GM18511 (cell line): ENCODE results near the gene DOCK6.

Source experiments
- ATAC-seq: cut with Tn5 transposase; IDR thresholded peaks from one replicate; pipeline ENCODE4 v1.9.1; 2021; ENCODE audit warnings: mild to moderate bottlenecking, moderate library complexity; ENCODE audit not compliant: unreplicated experiment

Gene DOCK6

DNA sequence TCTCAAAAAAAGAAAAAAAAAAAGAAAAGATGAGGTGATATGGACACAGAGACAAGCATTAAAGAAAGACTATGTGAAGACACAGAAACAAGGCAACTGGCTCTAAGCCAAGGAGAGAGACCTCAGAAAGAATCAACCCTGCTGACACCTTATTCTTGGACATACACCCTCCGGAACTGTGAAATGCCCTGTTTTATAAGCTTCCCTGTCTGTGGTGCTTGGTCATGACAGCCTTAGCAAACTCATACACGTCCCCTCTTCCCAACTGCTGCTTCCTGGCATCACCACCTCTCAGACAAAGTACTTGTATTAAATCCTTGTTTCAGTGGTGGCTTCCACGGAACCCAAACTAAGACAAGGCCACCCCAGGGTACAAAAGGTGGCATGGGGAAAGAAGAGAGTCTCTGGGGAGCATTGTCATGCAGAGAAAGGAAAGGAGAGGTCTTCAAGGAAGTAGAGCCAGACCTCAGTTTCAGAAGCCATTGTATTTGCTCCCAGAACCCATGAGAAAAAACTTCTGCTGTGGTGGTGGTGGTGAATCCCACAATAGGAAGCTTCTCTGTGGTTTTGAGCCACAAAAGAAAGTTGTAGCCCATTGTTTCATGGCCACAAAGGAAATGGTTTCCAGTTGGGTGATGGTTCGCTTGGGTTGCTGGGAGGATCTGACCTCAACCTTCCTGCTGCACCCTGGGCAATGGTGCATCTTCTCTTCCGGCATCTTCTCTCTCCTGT lies 17.3 kb upstream of the DOCK6 start:
- ATAC-seq = no peak

DNA sequence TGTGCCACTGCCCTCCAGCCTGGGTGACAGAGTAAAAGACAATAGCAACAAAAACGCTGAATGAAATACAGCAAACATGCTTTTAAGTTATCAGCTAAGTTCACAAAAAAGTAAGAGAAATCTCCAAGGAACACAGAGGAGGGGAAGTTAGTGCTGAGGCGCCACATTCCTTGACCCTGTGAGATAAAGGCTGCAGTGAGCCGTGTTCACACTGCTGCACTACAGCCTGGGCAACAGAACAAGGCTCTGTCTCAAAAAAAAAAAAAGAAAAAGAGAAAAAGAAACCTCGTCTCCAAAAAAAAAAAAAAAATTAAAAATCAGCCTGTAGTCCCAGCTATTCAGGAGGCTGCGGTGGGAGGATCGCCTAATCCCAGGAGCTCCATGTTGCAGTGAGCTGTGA lies 16.3 kb upstream of the DOCK6 start:
- ATAC-seq = no peak

DNA sequence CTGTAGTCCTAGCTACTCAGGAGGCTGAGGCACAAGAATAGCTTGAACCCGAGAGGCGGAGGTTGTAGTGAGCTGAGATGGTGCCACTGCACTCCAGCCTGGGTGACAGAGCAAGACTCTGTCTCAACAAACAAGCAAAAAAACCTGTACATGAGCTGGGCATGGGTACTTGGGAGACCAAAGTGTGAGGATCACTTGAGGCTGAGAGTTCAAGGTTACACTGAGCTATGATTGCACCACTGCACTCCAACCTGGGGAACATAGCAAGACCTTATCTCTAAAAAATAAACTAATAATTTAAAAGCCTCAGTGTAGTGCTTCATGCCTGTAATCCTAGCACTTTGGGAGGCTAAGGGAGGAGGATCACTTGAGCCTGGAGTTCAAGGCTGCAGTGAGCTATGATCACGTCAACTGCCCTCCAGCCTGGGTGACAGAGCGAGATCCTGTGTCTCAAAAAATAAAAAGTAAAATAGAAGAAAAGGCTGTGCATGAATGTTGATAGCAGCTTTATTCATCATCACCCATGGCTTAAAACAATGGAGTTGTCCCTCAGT lies 12.3 kb upstream of the DOCK6 start:
- no peak for ATAC-seq

DNA sequence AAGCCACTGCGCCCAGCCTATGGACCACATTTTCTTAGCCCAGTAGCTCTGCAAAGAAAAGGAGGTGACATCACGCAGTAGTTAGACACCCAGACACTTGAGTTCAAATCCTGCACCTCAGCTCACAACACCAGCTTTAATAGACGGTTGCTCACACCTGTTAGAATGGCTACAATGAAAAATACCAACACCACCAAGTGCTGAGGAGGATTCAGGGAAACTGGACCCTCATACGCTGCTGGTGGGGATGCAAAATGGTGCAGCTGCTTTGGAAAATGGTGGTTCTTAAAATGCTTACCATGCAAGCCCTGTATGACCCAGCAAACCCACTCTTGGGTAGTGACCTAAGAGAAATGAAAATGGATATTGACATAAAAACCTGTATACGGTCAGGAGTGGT lies 11.7 kb upstream of the DOCK6 start:
- no peak for ATAC-seq

DNA sequence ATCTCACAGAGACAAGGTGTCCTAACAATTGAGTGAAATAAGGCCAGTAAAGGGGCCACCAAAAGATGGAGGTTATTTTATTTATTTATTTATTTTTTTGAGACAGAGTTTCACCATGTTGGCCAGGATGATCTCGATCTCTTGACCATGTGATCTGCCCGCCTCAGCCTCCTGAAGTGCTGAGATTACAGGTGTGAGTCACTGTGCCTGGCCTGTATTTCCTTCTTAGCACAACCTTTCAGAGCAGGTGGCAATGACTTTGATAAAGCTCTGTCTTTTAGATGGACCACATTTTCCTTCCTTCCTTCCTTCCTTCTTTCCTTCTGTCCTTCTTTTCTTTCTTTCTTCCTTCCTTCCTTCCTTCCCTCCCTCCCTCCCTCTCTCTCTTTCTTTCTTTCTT lies 11.0 kb upstream of the DOCK6 start:
- no peak for ATAC-seq

DNA sequence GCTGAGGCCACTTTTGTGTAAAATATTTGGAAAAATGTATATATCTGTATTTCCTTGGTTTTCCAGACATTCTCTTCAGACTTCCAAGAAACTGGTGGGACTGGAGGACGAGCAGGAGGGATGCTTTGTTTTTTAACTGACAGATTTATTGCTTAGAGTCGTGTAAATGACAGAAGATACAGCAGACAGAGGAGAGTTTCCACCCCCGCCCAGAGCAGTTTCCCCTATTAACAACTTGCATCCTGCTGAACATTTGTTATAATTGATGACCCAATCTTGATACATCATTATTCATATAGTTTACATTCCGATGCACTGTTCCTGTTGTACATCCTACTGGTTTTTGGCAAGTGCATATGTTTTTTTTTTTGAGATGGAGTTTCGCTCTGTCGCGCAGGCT lies 7.1 kb upstream of the DOCK6 start:
- ATAC-seq = no peak

DNA sequence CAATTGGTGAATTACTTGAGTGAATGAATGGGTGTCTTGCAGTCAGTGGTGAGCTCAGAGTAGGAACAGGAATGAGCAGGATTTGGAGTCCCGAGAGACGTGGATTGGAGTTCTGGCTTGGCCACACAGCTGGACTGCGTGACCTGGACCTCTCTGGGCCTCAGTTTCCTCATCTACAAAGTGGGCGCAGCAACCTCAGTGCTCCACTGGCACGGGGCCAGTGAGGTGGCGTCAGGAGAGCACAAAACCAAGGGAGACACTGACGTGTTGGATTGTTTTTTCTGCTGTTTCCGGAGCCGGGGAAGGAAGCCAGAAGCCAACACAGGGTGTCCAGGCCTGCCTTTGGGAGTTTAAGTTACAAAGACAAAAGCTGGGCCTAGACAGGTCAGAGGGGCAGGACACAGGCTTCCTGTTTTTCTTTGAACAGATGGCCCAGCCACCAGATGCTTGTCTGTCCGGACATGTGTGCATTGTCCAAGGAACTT lies 6.5 kb upstream of the DOCK6 start:
- ATAC-seq = no peak

DNA sequence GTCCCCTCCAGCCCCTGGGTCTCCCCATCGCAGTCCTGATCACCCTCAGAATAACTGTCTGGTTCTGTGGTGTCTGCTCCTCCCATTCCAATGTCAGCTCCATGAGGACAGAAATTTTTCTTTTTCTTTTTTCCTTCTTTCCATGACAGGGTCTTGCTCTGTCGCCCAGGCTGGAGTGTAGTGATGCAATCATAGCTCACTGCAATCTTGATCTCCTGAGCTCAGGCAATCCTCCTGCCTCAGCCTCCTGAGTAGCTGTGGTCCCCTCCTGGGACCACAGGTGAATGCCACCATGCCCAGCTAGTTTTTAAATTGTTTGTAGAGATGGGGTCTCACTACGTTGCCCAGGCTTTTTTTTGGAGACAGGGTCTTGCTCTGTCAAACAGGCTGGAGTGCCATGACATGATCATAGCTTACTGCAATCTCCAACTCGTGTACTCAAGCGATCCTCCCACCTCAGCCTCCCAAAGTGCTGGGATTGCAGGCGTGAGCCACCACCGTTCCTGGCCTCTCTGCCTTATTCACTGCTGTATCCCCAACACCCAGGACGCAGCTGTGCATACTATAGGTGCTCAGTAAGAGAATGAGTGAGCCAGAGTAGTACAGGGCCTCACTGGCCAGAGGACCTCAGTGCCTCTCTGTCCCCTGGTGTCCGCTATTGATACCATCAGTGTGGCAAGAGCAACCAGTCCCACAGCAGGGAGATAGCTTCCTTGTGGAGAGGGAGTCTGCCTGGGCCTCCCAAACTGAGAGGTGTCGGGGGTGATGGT lies 5.2 kb upstream of the DOCK6 start:
- no peak for ATAC-seq

DNA sequence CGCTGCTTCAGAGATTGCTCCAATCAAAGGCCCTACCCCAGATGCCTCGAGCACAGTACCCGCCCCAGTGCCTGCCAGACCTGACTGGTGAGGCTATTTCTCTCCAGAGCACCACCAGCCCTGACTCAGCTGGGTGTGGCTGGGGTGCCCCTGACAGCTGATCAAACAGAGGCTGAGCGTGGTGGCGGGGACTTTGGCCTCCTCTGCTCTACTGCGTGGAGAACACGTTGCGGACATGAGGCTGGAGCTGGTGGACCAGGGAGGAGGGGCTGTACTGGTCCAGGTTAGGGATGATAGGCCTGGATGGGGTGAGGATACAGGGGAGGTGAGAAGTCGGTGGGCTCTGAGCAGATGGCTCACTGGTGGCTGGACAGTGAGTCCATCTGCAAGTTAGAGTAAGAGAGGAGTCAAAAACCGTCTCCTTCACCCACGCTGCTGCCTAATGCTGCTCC lies 3.5 kb upstream of the DOCK6 start:
- no peak for ATAC-seq

DNA sequence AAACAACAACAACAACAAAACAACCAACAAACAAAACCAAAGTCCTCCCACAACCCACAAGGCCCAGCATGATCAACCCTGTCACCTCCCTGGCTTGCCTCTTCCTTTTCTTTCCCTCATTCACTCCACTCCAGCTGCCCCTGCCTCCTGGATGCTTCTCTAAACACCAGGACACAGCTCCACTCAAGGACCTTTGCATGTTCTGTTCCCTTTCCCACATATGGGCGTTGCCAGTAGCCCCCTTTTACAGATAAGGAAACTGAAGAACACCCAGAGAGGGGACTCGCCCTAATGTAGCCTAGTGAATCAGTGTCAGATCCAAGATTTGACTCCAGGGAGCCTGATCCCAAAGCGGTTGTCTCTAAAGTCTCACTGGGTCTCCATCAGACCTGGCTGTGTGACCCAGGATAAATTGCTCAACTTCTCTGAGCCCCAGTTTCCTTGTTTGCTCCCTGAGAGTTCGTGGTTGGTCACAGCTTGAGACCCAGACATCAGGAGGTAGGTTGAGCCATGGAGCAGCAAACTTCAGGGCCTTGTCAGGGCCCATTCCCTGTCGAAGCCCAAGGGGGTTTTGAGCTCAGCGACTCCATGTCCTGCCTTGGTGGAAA lies 3.0 kb upstream of the DOCK6 start:
- no peak for ATAC-seq

DNA sequence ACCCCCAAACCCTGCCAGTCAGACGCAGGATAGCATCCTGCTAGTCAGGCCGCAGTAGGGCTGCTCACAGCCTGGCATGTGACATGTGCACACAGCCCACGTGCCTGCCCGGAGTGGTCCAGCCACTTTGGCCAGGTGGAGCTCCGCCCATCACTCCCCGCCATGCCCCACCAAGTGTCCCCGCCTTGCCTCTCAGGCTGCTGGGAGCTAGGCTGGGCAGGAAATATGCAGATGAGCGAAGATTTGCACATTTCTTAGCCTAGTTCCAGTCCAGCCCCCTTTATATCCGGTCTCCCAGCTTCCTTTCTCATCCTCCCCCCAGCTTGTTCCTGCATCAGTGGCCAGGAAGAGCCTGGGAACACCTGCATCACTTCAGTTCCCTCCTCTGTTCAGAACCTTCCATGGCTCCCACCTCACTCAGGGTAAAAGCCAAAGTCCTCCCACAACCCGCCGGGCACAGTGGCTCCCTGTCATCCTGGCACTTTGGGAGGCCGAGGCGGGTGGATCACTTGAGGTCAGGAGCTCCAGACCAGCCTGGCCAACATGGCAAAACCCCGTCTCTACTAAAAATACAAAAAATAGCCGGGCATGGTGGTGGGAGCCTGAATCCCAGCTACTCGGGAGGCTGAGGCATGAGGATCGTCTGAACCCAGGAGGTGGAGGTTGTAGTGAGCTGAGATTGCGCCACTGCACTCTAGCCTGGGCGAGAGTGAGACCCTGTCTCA lies 2.3 kb upstream of the DOCK6 start:
- no peak for ATAC-seq

DNA sequence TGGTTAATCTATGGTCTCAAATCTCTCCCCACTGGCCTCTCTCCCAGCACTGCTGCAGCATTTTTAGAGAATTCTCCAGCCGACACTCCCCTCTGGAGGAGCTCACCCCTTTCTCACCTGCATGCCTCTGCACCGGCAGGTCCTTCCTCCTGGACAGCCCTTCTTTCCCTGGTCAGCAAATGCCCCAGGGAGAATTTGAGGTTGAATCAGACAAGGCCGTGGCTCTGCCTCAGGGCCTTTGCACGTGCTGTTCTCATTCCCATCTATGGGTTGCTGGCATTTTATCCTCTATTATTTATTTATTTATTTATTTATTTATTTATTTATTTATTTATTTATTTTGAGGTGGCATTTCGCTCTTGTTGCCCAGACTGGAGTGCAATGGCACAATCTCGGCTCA lies 1.4 kb upstream of the DOCK6 start:
- ATAC-seq = no peak

DNA sequence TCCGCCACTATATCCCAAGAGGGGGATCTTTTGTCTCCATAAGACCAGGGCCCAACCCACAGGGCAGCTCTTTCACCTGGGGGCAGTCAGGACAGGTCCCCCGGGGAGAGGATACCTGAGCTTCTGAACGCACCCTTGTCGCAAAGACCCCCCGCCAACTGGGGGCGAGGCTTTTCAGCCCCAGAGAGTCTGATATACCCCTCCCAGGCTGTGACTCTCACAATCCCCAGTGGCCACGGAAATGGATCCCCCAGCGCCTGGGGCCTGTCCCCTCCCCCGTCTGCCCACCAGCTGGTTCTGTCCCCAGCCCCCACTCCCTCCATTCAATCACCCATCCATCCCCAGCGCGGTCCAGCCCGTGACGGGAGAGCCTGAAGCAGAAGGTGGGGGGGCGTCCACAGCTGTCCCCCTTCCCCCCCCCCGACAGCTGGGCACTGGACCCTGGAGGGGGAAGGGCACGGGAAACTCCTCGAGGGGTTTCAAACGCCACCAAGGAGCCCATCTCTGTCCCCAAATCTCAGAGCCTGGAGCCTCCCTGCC lies 823 bp downstream of the DOCK6 start:
- ATAC-seq = no peak

DNA sequence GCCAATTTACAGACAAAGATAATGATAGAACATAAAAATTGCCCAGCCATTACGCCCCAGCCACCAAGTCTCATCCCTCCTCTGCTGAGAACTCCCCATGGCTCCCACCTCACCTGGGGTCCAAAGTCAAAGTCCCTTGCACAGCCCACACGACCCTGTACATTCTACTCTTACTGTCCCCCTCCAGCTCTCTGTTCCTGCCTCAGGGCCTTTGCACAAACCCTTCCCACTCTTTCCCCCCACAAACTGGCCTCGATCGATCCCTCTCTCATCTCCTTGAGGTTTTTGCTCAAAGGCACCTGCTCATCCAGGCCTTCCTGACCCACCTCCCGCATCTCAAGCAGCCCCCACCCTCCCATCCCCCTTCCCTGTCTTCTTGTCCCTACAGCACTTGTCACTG lies 1.3 kb downstream of the DOCK6 start:
- ATAC-seq = no peak

DNA sequence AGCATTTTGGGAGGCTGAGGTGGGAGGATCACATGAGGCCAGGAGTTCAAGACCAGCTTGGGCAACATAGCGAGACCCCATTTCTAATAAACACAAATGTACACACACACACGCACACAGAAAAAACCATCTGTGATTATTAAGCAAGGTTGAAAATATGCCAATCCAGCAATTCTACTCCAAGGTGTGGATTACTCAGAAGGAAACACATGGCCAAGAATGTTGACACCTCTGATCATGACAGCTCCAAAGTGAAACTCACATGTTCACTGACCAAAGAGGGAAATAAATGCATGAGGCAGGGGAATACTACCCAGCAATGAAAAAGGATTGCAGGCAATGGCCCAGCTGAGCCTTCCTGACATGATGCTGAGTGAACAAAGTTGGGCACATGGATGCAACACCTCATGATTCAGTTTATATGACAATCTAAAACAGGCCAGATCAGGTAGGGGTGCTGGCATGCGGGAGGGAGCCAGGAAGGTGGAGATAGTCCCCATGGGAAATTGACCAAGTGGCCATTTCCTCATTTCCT lies 4.4 kb downstream of the DOCK6 start:
- no peak for ATAC-seq

DNA sequence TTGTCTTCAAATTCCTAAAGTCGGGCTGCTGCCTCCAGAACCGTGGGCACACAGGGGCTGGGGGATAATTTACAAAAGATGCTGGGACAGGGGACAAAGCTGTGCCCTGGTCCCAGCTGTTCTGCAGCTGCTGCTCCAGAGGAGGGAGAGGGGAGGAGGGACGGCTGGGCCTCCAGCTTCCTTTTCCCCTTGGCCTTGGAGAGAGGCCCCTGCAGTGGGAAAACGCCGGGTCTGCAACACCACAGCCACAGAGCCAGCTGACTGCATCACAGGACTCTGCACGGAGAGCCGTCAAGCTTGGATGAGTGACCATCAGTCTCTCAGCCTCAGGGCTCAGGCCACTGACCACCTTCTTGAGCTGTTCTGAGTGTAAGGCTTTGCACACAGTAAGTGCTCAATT lies 6.1 kb downstream of the DOCK6 start:
- no peak for ATAC-seq

DNA sequence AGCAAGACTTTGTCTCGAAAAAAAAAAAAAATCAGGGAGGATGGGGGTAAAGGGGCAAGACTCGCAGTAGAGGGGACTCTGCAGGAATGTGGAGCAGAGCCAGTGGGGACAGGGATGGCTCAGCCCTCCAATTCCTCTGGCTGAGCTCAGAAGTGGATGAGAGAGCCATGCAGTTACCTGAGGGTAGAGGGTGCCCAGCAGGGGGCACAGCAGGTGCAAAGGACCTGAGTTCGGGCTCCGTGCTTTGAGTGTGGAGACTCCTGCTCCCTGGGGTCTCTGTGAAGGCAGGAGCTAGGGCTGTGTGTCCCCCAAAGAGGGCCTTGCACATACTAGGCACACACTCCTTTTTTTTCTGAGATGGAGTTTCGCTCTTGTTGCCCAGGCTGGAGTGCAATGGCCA lies 7.7 kb downstream of the DOCK6 start:
- no peak for ATAC-seq

DNA sequence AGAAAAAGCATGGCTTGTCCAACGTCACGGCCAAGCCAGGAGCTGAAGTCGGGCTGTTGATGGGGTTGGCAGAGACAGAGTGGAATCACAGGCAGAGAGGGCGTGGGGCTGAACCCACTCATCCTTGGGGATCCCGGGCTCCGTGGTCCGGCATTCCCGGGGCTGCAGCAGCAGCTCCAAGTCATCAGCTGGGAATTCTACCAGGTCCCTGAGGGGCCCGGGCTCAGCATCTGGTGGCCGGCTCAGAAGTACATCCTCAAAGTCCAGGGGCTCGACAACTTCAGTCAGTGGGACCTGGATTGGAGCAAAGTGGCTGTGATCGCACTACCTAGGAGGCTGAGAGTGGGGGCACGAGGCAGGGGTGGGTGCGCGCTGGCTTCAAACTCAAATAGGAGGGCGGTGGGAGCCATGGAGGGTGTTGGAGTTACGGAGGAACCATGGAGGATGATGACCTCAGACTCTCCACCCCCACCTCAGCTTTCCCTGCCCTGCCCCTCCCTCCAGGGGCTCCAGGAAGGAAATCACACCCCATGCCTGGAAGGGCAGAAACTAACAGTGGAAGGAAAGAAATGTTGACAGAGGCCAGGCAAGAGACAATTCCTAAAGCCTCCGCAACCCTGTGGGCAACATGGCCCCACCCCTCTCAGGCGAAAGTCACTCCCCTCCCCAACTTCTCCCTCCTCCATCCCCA lies 9.5 kb downstream of the DOCK6 start:
- no peak for ATAC-seq

DNA sequence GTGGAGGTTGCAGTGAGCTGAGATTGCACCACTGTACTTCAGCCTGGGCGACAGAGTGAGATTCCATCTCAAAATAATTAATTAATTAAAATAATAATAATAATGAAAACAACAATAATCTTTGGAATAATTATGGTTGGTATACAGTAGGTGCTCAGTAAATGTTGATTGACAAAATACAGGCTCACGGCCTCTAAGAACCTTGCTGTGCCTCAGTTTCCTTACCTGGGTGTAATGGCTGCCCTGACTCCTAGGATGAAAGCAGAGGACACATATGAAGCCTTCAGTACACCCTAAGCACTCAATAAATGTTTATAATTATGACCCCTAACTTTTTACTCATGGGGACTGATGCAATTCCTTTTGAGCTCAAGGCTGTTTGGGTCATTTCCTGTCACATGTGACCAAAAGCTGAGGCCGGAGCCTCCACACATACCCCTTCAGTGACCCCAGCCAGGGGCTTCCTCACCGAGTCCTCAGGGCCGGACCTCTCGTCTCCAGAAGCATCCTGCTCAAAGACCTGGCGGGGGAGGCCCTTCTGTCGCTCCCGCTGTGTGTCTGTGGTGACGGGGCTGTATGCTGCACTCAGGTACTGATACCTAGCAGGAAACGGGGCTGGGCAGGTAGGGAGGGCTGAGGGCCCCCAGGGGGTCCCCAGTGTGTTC lies 10.5 kb downstream of the DOCK6 start:
- no peak for ATAC-seq
